ENCODE data around the gene CYTH2.
A peak's percentile ranks its signal among the peaks of the same experiment; 100 is the strongest.

The CYTH2 gene

DNA sequence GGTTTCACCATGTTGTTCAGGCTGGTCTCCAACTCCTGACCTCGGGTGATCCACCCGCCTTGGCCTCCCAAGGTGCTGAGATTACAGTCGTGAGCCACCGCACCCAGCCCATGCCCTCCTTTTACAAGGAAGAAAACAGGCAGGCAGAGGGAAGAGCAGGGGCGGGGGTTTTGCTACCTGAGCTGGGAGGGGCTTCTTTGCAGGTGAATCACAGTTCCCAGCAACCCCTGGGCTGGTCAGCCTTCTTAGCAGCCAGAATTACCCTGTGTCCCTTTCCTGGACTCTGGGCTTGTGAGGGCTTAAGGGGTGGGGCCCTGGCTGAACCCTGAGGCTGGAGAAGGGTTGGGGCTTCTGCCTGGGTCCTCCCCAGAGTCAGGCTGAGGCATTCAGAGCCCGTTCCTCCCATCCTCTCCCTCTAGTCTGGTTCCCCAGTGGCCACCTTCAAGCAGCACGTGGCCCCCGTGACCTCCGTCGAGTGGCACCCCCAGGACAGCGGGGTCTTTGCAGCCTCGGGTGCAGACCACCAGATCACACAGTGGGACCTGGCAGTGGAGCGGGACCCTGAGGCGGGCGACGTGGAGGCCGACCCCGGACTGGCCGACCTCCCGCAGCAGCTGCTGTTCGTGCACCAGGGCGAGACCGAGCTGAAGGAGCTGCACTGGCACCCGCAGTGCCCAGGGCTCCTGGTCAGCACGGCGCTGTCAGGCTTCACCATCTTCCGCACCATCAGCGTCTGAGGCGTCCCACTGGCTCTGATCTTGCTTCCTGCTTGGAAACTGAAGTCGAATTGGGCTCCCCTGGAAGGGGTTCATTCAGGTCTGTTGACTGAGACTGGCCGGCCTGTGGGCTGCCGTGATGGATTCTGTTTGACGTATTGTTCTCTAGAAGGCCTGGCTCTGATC lies 16.6 kb upstream of the CYTH2 start:
- DNase-seq (ENCODE audit: low spot score): no peak

DNA sequence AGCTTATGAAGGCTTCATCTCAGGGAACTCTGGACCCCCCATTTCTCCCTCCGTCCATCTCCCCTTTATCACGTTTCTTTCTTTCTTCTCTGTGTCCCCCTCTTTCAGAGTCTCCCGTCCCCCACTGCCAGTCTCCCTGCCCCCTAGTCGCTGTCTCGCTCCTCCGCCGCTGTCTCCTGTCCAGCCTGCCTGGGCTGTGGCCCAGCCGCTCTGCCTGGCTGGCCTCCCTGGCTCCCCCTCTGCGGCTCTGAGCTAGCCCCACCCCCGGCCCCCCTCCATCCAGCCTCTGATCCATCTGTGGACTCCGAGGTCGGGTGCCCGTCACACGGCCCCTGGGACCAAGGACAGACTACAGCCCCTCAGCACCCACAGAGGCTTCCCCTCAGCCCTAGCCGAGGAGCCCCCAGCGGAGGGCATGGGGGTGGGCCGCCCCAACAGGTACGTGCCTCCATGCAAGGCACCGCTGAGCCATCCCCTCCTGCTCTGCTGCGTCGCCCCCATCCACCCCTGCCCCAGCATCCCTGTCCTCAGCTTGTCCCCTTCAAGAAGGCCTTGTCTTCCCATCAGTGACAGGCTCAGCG lies 14.9 kb upstream of the CYTH2 start:
- peak; percentile 36 for DNase-seq (ENCODE audit: low spot score)

DNA sequence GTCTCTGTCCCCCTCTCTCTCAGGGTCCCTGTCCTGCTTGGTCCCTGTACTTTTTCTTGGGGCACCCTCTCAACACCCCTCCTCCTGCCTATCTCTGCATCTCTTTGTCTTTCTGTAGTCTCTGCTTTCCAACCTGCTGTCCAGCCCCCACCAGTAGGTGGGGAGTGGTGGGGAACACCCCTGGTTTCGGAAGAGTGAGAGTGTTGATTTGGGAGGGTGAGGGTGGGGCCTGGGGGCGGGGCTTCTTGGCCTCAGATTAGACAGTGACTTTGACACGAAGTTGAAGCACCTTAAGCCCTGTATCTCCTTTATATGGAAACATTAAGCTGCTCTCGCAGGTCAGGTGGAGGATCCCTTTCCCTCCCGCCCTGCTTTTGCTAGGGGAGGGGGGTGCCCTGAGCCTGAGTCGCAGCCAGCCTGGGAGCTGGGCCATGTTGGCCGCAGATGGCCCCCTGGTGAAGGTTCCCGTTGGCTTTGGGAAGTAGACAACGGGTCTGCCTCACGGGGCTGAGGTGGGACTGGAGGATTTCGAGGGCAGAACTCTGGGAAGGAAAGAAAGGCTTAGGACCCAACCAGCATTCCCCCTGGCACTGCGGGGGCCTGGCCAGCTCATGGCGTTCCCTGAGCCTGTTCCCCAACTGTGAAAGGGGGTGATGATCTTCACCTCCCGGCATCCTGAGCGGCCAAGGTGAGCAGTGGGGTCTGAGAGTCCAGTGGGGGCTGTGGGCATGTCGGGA lies 13.8 kb upstream of the CYTH2 start, which contains the start of gene KCNJ14:
KCNJ14 (plus strand) TSS at position 404 of the 737 bp plus-strand sequence. CDS start 6,151 bp downstream, outside the sequence.
- peak; percentile 37 for DNase-seq (ENCODE audit: low spot score)

DNA sequence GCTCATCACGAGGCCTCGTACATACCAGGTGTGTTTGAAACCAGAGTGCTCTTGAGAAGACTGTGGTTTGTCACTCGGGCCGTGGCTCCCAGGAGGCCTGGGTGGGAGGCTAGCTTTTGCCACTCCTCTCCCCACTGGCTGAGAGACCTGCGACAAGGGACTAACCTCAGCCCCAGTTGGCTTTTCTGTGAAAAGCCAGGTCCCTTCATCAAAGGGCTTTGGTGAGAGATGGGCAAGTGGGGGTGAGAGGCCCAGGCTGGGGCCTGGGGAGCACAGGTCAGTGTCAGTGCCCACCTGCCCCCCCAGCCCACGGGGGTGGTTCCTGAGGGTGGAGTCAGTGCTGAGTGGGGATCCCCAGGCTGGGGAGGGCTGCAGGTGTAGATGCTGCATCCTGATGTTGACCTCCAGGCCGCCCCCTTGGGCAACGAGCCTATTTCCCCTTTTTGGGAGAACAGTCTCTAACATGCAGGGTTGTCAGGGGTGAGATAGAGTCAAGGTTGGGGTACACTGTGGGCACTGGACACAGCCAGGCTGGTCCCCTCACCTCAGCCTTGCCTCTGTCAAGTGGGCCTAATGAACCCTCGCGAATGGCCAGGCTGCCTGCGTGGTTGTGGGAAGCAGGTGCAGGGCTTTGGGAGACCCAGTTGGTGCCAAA lies 13.1 kb upstream of the CYTH2 start:
- DNase-seq (ENCODE audit: low spot score): no peak

DNA sequence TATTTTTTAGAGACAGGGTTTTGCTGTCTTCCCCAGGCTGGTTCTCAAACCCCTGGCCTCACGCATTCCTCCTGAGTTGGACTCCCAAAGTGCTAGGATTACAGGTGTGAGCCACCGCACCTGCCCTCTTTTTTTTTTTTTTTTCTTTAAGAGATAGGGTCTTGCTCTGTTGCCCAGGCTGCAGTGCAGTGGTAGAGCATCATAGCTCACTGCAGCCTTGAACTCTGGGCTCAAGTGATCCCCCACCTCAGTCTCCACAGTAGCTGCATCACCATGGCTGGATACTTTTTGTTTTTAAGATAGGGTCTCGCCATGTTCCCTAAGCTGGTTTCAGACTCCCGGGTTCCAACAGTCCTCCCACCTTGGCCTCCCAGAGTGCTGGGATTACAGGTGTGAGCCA lies 12.3 kb upstream of the CYTH2 start:
- no peak for DNase-seq (ENCODE audit: low spot score)

DNA sequence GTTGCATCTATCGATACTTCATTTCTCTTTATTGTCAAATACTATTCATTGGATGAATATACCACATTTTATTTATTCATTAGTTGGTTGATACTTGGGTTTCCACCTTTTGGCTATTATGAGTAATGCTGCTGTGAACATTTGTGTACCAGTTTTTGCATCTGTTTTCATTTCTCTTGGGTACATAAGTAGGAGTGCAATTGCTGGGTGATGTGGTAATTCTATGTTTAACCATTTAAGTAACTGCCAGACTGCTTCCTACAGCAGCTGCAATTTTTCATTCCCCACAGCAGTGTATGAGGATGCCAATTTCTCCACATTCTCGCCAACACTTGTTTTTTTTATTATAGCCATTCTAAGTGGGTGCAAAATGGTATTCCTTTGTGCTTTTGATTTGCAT lies 11.2 kb upstream of the CYTH2 start:
- no peak for DNase-seq (ENCODE audit: low spot score)

DNA sequence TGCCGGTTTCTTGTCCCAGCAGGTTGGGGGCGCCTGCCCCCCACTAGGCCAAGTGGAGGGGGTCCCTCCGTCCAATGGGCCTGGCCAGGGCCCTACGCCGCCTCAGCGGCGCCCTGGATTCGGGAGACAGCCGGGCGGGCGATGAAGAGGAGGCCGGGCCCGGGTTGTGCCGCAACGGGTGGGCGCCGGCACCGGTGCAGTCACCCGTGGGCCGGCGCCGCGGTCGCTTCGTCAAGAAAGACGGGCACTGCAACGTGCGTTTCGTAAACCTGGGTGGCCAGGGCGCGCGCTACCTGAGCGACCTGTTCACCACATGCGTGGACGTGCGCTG lies 7.6 kb upstream of the CYTH2 start:
- no peak for DNase-seq (ENCODE audit: low spot score)

DNA sequence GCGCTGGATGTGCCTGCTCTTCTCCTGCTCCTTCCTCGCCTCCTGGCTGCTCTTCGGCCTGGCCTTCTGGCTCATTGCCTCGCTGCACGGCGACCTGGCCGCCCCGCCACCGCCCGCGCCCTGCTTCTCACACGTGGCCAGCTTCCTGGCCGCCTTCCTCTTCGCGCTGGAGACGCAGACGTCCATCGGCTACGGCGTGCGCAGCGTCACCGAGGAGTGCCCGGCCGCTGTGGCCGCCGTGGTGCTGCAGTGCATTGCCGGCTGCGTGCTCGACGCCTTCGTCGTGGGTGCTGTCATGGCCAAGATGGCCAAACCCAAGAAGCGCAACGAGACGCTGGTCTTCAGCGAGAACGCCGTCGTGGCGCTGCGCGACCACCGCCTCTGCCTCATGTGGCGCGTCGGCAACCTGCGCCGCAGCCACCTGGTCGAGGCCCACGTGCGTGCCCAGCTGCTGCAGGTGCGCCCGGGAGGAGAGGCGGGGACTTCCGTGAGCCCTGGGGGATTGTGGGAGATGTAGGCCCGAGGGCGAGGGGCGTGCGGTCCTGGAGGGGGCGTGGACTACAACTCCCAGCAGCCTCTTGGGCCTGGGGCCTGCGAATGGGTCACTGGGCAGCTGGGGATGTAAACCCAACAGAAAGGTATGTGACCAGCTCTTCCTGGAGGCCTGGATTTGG lies 7.0 kb upstream of the CYTH2 start:
- no peak for DNase-seq (ENCODE audit: low spot score)

DNA sequence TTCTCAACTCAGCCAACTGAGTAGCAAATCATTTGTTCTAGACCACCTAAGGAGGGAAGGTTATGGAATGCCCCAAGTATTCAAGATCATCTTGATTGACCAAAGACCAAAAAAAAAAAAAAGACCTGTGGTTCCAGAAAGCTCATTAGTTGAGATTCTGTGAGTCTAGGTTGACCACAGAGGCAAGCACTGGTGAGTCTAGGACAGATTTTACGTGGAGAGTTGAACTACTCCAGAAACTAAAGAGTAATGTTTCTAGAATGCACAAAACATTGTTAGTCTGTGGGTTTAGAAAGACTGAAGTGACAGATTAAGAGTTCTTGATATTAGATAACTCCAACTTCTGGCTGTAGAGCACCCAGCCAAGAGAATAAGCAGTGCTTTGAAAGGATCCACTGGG lies 4.0 kb upstream of the CYTH2 start:
- DNase-seq (ENCODE audit: low spot score): no peak

DNA sequence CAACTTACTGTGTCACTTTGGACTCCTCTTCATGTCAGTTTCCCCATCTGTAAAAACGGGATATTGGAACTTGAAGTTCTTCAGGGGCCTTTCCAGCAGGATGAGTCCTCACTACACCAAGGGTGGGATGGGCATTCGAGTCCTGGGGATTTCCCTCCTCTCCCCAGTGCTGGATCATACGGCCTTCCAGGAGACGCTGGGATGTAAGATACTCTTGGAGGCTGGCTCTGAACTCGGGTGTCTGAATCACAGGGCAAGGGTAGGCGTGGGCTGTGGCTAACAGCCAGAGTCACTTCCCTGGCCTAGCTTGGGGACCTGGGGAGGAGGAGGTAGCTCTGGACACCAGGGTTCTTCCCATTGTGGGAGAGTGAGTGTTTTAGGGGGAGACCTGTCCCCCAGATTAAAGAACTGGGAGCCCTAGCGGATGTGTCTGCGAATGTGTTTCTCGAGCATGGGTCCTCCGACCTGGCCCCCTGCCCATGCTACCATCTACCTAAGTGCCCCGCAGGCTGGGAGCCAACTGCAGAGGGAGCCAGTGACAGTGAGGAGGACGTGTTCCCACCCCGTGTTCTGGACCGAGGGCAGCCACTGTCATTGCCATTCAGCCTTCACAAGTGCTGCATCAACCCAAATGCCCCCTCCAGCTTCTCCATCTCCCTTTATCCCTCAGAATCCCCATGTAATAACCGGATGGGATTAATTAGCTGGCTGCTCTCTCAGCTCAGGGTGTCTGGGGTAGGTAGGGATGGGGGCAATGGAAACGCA lies 2.4 kb upstream of the CYTH2 start:
- DNase-seq (ENCODE audit: low spot score): no peak

DNA sequence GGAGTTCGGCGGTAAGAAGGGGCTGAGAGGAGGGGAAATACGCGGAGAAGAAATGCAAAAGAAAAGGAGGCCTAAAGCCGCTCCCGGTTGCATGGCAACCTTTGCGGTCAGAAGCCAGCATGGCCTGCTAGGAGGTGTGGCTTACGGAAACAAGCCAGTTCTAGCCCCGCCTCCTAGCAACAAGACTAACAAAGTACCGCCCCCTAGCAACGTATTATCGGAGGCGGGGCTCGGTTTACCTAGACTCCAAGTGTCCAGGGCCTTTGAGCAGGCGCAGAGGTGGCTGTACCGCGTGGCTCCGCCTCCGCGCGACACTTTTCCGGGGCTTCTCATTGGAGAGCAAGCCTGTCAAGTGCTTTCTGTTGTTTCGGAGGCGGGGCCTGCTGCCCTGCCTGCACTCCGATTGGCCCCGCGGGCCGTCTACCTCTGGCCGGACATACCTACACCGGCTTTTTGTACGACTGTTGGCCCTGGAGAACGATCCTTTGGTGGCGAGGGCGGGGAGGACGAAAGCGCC lies 339 bp upstream of the CYTH2 start:
- DNase-seq (ENCODE audit: low spot score): peak; percentile 100

DNA sequence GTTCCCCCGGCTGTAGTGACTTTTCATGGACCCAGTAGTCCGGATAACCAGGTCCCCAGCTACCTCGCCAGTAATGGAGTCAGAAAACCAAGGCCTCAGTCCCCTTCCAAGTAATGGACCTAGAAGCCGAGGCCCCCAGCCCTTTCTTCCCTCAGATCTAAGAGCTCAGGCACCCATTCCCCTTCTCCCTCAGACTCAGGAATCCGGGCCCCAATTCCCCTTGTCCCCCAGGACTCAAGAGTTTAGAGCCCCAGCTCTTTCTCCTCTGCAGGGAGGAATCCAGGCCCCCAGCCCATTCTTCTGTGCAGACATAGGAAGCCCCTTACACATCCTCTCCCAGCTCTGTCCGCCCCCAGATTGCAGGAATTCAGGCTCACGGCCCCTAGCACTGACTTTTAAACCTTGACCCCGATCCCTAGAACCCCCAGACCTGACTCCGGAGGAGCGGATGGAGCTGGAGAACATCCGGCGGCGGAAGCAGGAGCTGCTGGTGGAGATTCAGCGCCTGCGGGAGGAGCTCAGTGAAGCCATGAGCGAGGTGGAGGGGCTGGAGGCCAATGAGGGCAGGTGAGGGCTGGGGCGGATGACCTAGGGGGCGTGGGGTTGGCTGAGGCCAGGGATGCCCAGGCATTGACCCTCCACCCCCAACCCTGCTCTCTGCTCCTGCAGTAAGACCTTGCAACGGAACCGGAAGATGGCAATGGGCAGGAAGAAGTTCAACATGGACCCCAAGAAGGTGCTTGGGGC lies 938 bp downstream of the CYTH2 start:
- no peak for DNase-seq (ENCODE audit: low spot score)

DNA sequence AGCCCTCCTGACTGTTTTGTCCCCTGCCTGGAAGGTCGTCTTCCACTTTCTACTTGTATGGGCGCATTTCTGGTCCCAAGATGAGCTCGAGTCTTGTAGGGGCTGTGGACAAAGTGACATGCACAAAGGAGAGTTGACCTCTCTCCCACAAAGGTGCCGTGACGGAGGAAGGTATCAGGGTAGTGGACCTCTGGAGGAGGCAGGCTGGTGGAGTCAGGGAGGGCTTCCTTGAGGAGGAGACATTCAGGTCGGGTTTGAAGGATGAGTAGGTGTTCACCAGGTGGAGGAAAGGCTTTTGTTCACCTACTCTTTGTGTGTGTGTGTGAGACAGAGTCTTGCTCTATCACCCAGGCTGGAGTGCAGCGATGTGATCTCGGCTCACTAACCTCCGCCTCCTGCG lies 1.7 kb downstream of the CYTH2 start:
- no peak for DNase-seq (ENCODE audit: low spot score)

DNA sequence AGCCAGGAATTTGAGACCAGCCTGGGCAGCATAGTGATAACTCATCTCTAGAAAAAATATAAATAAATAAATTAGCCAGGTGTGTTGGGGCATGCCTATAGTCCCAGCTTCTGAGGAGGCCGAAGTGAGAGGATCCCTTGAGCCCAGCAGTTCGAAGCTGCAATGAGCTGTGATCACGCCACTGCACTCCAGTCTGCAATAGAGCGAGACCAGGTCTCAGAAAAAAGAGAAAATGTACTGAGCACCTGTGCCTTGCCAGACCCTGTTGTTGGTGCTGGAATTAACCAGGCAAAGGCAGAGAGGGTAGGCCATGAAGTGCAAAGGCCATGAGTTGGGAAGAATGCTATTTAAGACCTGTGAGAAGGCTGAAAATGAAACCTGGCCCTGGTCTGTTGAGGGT lies 2.7 kb downstream of the CYTH2 start:
- DNase-seq (ENCODE audit: low spot score): no peak

DNA sequence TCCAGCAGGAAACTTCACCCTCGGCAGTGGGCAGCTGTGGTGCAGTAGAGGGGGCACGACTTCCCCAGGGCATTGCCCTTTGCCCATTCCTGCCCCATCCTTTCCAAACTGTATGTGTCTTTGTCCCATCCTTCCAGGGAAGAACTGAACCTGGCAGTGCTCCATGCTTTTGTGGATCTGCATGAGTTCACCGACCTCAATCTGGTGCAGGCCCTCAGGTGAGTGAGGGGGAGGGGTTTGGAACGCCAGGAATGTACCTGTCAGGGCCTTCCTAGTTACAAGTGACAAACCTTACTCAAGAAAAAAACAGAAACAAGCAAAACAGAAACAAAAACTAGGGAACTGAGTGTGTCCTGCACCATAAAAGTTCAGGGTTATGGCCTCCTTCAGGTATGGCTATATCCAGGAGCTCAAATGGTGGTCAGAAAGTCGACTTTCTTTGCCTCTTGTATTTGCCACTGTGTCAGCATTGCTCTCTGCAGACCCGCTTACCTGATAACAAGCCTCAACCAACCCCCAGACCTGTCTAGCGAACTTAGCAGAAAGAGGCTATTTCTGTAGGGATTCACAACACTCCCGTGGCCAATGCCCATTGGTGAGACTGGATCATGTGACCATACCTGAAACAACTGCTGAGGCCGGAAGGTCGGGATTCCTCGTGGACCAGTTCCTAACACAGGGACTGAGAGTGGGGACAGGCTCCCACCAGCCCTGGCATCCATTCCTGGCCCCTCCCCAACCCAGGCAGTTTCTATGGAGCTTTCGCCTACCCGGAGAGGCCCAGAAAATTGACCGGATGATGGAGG lies 4.2 kb downstream of the CYTH2 start:
- no peak for DNase-seq (ENCODE audit: low spot score)

DNA sequence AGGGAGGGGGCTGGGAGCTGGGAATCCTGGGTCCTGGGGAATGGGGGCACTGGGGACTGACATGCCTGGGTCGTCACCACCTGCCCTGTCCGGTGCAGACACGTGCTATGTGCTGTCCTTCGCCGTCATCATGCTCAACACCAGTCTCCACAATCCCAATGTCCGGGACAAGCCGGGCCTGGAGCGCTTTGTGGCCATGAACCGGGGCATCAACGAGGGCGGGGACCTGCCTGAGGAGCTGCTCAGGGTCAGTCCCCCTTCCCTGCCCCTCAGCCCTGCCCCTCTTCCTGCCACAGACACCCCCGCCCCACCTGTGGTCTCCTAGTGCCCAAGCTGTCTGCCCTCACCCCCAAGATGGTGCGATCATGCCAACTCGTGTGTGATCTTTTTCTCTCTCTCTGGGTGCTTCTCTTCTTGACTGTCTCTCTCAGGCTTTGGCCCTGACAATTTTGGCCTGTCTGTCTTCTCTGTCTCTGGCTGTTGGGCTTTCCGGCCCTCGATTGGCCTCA lies 5.0 kb downstream of the CYTH2 start:
- no peak for DNase-seq (ENCODE audit: low spot score)

DNA sequence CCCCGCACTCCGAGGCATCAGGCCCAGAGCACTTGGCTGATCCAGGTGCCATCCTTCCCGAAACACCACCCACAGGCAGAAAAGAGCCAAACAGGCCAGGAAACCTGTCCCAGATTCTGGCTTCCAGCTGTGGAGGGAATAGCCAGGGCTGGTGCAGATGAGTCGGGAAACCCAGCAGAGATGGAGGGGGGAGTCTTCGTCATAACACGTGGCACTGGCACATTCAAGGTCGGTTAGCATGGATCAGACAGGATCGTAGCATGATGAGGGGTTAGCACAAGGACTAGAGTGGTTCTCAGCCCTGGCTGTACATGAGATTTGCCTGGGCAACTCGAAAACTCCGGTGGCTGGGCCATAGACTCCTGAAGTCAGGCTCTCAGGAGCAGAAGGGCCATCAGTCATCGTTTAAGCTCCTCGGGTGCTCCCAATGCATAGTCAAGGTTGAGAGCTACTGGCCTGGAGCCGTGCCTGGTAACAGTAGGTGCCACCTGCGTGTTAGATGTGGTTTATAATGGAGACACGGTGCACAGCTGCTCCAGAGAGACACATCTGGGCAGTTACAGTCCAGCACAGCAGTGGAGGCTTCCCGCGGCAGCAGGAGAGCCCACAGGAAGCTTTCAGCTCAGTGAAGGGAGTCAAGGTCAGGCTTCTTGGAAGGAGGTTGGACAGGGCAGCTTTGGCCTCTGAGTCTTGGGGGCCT lies 6.3 kb downstream of the CYTH2 start:
- DNase-seq (ENCODE audit: low spot score): no peak

DNA sequence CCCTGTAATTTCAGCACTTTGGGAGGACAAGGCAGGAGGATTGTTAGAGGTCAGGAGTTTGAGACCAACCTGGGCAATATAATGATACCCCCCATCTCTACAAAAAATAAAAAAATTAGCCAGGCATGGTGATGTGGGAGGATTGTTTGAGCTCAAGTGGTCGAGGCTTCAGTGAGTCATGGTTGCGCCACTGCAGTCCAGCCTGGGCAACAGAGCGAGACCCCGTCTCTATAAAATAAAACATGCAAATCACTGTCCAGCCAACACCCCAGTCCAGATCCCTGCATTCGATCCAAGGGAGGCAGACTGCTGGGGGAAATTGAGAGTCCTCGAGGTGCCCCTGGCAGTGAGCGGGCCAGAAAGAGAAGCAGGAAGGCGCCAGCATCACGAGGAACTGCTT lies 7.0 kb downstream of the CYTH2 start:
- DNase-seq (ENCODE audit: low spot score): no peak

Data from putamen (tissue), 1 donor.